Stimulated activated CD4-positive, alpha-beta T cell treated with anti-CD3 and anti-CD28 coated beads, Interleukin-1b, Interleukin-23, amount 100 ng/mL, for 4 hours (primary cell): ENCODE measurements around the gene PRAC2.

ENCODE experiments used
- DNase-seq, 2 donors: peaks; one replicate each; pipeline ENCODE4 v3.0.0-alpha.2; 2020; ENCODE audit warnings: low read depth in 2 of 2

The PRAC2 gene

GRCh38 chr17:48754500-48755261, 31.7 kb downstream of the PRAC2 start:
- DNase-seq: no peak

GRCh38 chr17:48755356-48755755, 32.4 kb downstream of the PRAC2 start:
- DNase-seq: no peak

- no peak for DNase-seq
Observed at GRCh38 chr17:48756830-48757251, 33.9 kb downstream of the PRAC2 start.

- no peak for DNase-seq
Observed at GRCh38 chr17:48757524-48757961, 34.6 kb downstream of the PRAC2 start.

- no peak for DNase-seq
Observed at GRCh38 chr17:48759288-48759687, 36.3 kb downstream of the PRAC2 start.

- DNase-seq: no peak
Observed at GRCh38 chr17:48760411-48760810, 37.4 kb downstream of the PRAC2 start.

GRCh38 chr17:48761114-48761513, 38.1 kb downstream of the PRAC2 start:
- no peak for DNase-seq

- DNase-seq: no peak
Observed at GRCh38 chr17:48767263-48767774, 44.3 kb downstream of the PRAC2 start.

- no peak for DNase-seq
Observed at GRCh38 chr17:48769009-48769675, 46.2 kb downstream of the PRAC2 start.

- DNase-seq: no peak
Observed at GRCh38 chr17:48770954-48771353, 48.0 kb downstream of the PRAC2 start.

- no peak for DNase-seq
Observed at GRCh38 chr17:48773245-48773644, 50.3 kb downstream of the PRAC2 start.
